Epithelial cell of proximal tubule (primary cell): ENCODE measurements around the gene NUP62. TPM values are rescaled to one million over a fixed set of nuclear protein-coding genes. Genes with fewer than 3 reads are reported as not detected.

Experiments
- DNase-seq: peaks from one replicate; pipeline ENCODE4 v3.0.0-alpha.2; 2011; ENCODE audit warnings: low read depth
- H3K4me3 ChIP-seq: 2 replicates; pipeline ENCODE4 v1.5.1; 2011; ENCODE audit warnings: low read depth, mild to moderate bottlenecking, low read length
- CTCF ChIP-seq: conservative IDR thresholded peaks from 2 replicates; pipeline ENCODE4 v1.5.1; 2012; ENCODE audit warnings: low read depth, mild to moderate bottlenecking, low read length
- total RNA-seq: library from RNA; depleted of rRNA; stranded (reverse); fragments of >200 nt; gene quantifications from 2 replicates; pipeline ENCODE4 v1.2.3, GENCODE V29; 2015

The NUP62 gene
- total RNA-seq, 1 donor from 2014 or later: 83.7 TPM

GRCh38 chr19:49879243-49879963 lies 49.9 kb downstream of the NUP62 start:
- H3K4me3 ChIP-seq: no peak overlapping the region
- DNase-seq: no peak
- no peak for TF ChIP-seq CTCF

GRCh38 chr19:49878744-49879070 lies 50.6 kb downstream of the NUP62 start:
- no peak for TF ChIP-seq CTCF
- peak overlapping the region; percentile 61 for H3K4me3 ChIP-seq

GRCh38 chr19:49877879-49878743 lies 51.2 kb downstream of the NUP62 start:
- H3K4me3 ChIP-seq: peak overlapping the region; percentile 61
- TF ChIP-seq CTCF: no peak
- DNase-seq: peak; percentile 59

More at GRCh38 chr19:49878744-49879070, 50.6 kb downstream of the NUP62 start:
- no peak for DNase-seq

- peak within 1 kb of the TSS; percentile 61 for H3K4me3 ChIP-seq
- TF ChIP-seq CTCF: no peak
- peak; percentile 98 for DNase-seq
Observed at GRCh38 chr19:49877020-49877878, 52.1 kb downstream of the NUP62 start, which contains the start of the genes AKT1S1 and TBC1D17. TSS of gene AKT1S1 (minus strand) at chr19:49877355. CDS start at chr19:49873295, 4,060 bp downstream. TSS of gene TBC1D17 (plus strand) at chr19:49877702. CDS start at chr19:49877724, 22 bp downstream.

GRCh38 chr19:49876422-49877019 lies 52.8 kb downstream of the NUP62 start:
- DNase-seq: peak; percentile 93
- no peak for TF ChIP-seq CTCF

GRCh38 chr19:49875857-49876421 lies 53.4 kb downstream of the NUP62 start:
- peak overlapping the region; percentile 61 for H3K4me3 ChIP-seq
- DNase-seq: no peak
- TF ChIP-seq CTCF: no peak

More at GRCh38 chr19:49876422-49877019, 52.8 kb downstream of the NUP62 start:
- peak overlapping the region; percentile 61 for H3K4me3 ChIP-seq
